Transverse colon (tissue), 4 donors: ENCODE results near the gene ECT2L. TPM values are rescaled to one million over a fixed set of nuclear protein-coding genes. Genes with fewer than 3 reads are reported as not detected.

Experiments used
- DNase-seq: peaks from one replicate; pipeline ENCODE4 v3.0.0-alpha.2; 2019
- H3K27ac ChIP-seq, 4 donors: fragments of 200-600 bp; sonication (generic); 2 replicates each; pipeline ENCODE4 v1.5.1; 2016 to 2018; ENCODE audit warnings: inconsistent platforms in 4 of 4
- H3K27me3 ChIP-seq: fragments of 200-600 bp; sonication (generic); 2 replicates; pipeline ENCODE4 v1.5.1; 2017; ENCODE audit warnings: inconsistent platforms
- H3K36me3 ChIP-seq, 4 donors: fragments of 200-600 bp; sonication (generic); 2 replicates each; pipeline ENCODE4 v1.5.1; 2017 to 2019; ENCODE audit warnings: inconsistent platforms in 4 of 4
- H3K4me1 ChIP-seq, 4 donors: fragments of 200-600 bp; sonication (generic); 2 replicates each; pipeline ENCODE4 v1.5.1; 2017 to 2020; ENCODE audit warnings: inconsistent platforms in 4 of 4
- H3K4me3 ChIP-seq, 4 donors: fragments of 200-600 bp; sonication (generic); 1 replicate in 1 of 4; 2 replicates in 3 of 4; pipeline versions ENCODE4 v1.5.1 to v1.6.1; 2017 to 2019; ENCODE audit warnings: inconsistent platforms in 4 of 4
- H3K9me3 ChIP-seq, 2 donors: fragments of 200-600 bp; sonication (generic); 2 replicates each; pipeline ENCODE4 v1.5.1; 2017 to 2019; ENCODE audit warnings: inconsistent platforms in 2 of 2
- CTCF ChIP-seq, 5 experiments: fragments of 200-600 bp in 3 of 5; fragments of 450-650 bp in 2 of 5; sonication (generic) in 3 of 5; IDR thresholded peaks; 1 replicate in 2 of 5; 2 replicates in 3 of 5; pipeline ENCODE4 v1.5.1; 2016 to 2017; ENCODE audit warnings: antibody characterized with exemption in 5 of 5, inconsistent platforms in 3 of 5, mild to moderate bottlenecking in 2 of 5, moderate library complexity in 1 of 5
- EP300 ChIP-seq: sonication (generic); formaldehyde crosslinking; IDR thresholded peaks from one replicate; pipeline ENCODE4 v1.6.1; 2017; ENCODE audit warnings: antibody characterized with exemption, low read depth
- POLR2A ChIP-seq: fragments of 450-650 bp; IDR thresholded peaks from one replicate; pipeline ENCODE4 v1.6.1; 2016; ENCODE audit warnings: antibody characterized with exemption, mild to moderate bottlenecking, moderate library complexity
- POLR2AphosphoS5 ChIP-seq, 3 donors: sonication (generic); formaldehyde crosslinking; IDR thresholded peaks; one replicate each; pipeline ENCODE4 v1.6.1; 2016; ENCODE audit warnings: antibody characterized with exemption in 3 of 3
- WGBS, 2 donors: methylation state at CpG; one replicate each; pipeline ENCODE4 v1.1.5; 2018; ENCODE audit warnings: low coverage in 1 of 2; 5-methylcytosine and 5-hydroxymethylcytosine counted together
- in situ Hi-C, 4 donors: fragments of 200-750 bp; cut with MboI; loops; one replicate each; pipeline versions ENCODE4 v1.15.0 to v1.15.1; 2017; ENCODE audit warnings: low sequenced_read_pairs in 3 of 4, low pct_ligation_motif_present in 1 of 4, low pct_unique_long_range_greater_than_20kb in 1 of 4
- intact Hi-C: fragments of 100-400 bp; cut with DNase I; formaldehyde crosslinking; loops from one replicate; pipeline ENCODE4 v1.15.1; 2023; ENCODE audit warnings: low total_unique reads
- total RNA-seq, 4 donors: library from RNA; depleted of rRNA; stranded (reverse); fragments of >200 nt; gene quantifications; one replicate each; pipeline ENCODE4 v1.1.0, GENCODE V29; 2016

Gene ECT2L
- total RNA-seq, 4 donors from 2014 or later: 0.16 TPM; not detected in 3

- no peaks in the 10 kb centered on the region for H3K36me3 ChIP-seq
- H3K27ac ChIP-seq: no peak overlapping the region
- DNase-seq: no peak
- in situ Hi-C loops: loop anchor here (10.0 to 25.0 kb wide), 7 partner anchors 74 to 657 kb away; partner anchors contain the start of genes HEBP2 (in 2 of the 4) and PERP (in 1 of the 4)
- peaks cover 0 to 9% (median 8%) of the 10 kb centered on the region in 4 donors for H3K4me1 ChIP-seq
- H3K9me3 ChIP-seq: no peaks in the 10 kb centered on the region
- no peak for TF ChIP-seq POLR2AphosphoS5 (IDR thresholded peaks at IDR 0.05)
- no peak for TF ChIP-seq EP300
- TF ChIP-seq POLR2A: no peak
- TF ChIP-seq CTCF (IDR thresholded peaks at IDR 0.05): no peak
- no peaks in the 10 kb centered on the region for H3K27me3 ChIP-seq
- no peak overlapping the region for H3K4me3 ChIP-seq
- intact Hi-C loops: loop anchor here (10.0 kb wide), 2 partner anchors 184 to 654 kb away; no protein-coding TSS in a partner anchor
- WGBS, 2 donors: 44 to 53% methylated on average over 5 to 6 of the region's 6 CpGs
Observed at GRCh38 chr6:138769102-138769676, 26.7 kb upstream of the ECT2L start.

GRCh38 chr6:138772596-138773176, 23.2 kb upstream of the ECT2L start:
- DNase-seq: no peak
- intact Hi-C loops: no loop called here
- peaks cover 0 to 19% (median 13%) of the 10 kb centered on the region in 4 donors for H3K4me1 ChIP-seq
- H3K9me3 ChIP-seq: no peaks in the 10 kb centered on the region
- H3K36me3 ChIP-seq: peaks cover 0 to 18% (median 0%) of the 10 kb centered on the region in 4 donors
- no peaks in the 10 kb centered on the region for H3K27me3 ChIP-seq
- in situ Hi-C loops: loop anchor here (5.0 to 25.0 kb wide), 4 partner anchors 185 to 660 kb away; partner anchors contain the start of genes HEBP2 (in 2 of the 4) and PERP (in 1 of the 4)
- H3K27ac ChIP-seq: peak overlapping the region; percentile 89 to 96 (median 93)
- TF ChIP-seq POLR2A (no peak), EP300 (no peak), CTCF (IDR thresholded peaks at IDR 0.05) (no peak), POLR2AphosphoS5 (IDR thresholded peaks at IDR 0.05) (no peak)
- peak overlapping the region; percentile 2 to 75 (median 68) for H3K4me3 ChIP-seq
- WGBS, 2 donors: 10 to 16% methylated on average over 4 to 8 of the region's 8 CpGs

- in situ Hi-C loops (loop anchor here (5.0 to 25.0 kb wide), 4 partner anchors 186 to 661 kb away; partner anchors contain the start of genes HEBP2 (in 2 of the 4) and PERP (in 1 of the 4)), intact Hi-C loops (no loop called here)
- TF ChIP-seq POLR2AphosphoS5 (IDR thresholded peaks at IDR 0.05): peak; percentile 62 to 79 (median 69)
- no peak for TF ChIP-seq EP300
- peak in 2 of 5 experiments; percentile 36 for TF ChIP-seq CTCF (IDR thresholded peaks at IDR 0.05)
- peak; percentile 70 for TF ChIP-seq POLR2A
- DNase-seq: peak; percentile 94
- WGBS, 2 donors: 0% methylated on average over 4 to 47 of the region's 47 CpGs
- H3K4me3 ChIP-seq: peak within 1 kb of the TSS; percentile 65 to 75 (median 69)
- H3K4me1 ChIP-seq: peaks cover 0 to 19% (median 13%) of the 10 kb centered on the region in 4 donors
- H3K36me3 ChIP-seq: peaks cover 0 to 18% (median 0%) of the 10 kb centered on the region in 4 donors
- no peaks in the 10 kb centered on the region for H3K27me3 ChIP-seq
- no peaks in the 10 kb centered on the region for H3K9me3 ChIP-seq
- peak within 1 kb of the TSS; percentile 89 to 96 (median 93) for H3K27ac ChIP-seq
Observed at GRCh38 chr6:138773177-138774091, 22.5 kb upstream of the ECT2L start, which contains the start of gene CCDC28A. Gene CCDC28A, plus strand, starts transcription at chr6:138773769. Its CDS starts 2,352 bp downstream, at chr6:138776121.
